GM18511 (cell line): ENCODE results near the gene KCNK16.

ENCODE experiments used
- ATAC-seq: cut with Tn5 transposase; IDR thresholded peaks from one replicate; pipeline ENCODE4 v1.9.1; 2021; ENCODE audit warnings: mild to moderate bottlenecking, moderate library complexity; ENCODE audit not compliant: unreplicated experiment

Gene KCNK16

DNA sequence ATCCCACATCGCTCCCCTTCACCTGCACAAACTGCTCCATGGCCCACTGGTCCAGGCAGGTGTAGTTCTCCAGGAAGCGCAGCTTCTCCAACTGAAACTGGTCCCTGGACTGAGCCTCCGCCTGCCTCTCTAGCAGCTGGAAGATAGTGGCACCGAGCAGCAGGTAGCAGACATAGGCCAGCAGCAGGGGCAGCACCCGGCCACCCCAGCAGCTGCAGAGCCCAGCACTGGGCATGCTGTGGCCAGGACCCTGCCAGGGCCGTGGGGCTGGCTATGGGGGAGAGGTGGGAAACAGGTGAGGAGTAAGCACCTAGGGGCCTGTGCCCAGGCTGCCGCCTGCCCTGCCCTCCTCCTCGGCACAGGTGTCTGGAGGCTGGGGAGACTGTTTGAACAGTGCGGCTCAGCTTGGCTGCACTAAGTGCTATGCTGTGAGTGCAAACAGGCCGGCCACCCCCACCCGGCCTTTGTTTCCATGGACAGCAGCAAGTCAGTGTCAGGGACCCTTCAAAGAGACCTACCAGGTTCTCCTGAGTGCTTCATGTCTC lies at the start of gene KCNK16:
KCNK16 (minus strand) TSS at position 397 of the 545 bp plus-strand sequence; CDS start at position 235, 162 bp downstream.
- no peak for ATAC-seq

DNA sequence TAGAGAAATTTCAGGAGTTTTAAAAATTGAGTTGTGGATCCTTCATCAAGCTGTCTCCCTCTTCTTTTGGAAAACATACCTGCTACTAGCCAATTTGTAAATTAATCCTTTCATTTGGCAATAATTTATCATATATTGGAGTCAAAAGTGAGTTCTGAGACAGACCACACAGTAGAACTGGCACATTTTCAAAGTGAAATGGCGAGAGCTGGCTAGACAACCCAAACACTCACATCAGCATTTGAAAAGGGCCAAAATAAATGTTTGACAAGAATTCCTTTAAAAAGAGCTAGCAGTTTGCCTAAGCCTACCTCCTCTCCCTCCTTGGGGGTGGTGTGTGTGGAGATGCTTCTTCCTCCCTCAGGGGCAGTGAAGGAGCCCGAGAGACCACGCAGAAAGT lies 47.9 kb upstream of the KCNK16 start:
- ATAC-seq = no peak

DNA sequence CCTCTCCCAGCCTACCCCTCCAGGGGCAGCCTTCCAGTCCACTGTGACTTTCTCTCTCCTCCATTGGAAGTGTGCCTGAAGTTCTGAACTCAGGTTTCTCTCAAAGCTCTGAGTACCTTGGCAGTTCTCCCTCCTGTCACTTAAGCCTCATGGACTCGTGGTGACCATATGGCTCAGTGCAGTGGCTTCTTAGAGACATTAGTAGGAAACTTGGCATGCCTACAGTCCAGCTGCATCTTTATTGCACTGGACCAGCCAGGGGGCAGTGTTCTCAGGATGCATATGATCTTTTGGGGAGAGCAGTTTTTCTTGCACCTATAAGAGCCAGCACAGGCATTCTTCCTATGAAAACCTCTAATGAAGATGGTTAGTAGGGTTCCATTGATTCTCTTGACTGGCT lies 47.5 kb upstream of the KCNK16 start:
- no peak for ATAC-seq

DNA sequence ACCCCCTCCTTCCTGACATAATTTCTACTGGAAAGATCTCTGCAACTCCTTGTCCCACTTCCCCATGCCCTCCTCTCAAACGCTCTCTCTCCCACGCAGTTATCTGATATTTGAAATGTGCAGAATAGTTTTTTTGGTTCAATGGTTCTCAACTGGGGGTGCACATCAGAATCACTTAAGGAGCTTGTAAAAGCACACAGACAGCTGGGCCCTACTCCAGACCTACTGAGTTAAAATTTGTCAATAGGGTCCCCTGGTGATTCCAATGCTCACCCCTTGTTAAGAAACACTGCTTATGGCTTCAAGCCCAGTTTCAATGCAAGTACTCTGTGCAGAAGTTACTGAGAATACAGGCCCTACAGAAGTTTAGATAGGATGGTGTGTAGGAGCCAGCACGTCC lies 45.2 kb upstream of the KCNK16 start:
- ATAC-seq = no peak

DNA sequence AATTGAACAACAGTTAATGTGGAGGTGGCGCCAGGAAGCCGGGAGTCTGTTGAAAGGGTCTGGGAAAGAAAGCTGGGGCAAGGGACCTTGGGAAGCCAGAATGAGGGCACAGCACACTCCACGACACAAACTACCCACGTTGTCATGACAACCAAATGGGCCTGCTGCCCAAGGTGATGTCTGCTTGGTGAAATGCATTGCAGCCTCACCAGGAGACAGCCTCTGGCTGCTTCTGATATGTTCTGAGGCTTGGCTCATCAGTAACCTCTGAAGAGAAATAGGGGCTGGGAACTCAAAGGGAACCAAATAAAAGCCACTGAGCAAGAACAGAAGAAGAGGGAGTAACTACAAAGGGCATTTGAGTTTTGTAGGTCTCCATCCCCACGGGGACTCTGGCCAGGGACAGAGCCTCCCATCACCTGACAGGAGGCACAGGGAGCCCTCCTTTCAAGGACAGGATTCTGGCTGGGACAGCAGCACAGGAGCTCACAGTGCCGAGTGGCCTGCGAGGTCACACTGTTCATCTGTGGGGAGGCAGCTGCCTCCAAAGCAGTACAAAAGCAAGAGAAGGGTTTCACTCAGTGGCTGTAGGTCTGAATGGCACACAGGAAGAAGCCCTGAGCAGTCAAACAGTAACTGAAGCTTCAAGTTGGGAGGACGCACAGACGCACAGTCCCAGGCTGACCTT lies 44.6 kb upstream of the KCNK16 start:
- ATAC-seq = no peak

DNA sequence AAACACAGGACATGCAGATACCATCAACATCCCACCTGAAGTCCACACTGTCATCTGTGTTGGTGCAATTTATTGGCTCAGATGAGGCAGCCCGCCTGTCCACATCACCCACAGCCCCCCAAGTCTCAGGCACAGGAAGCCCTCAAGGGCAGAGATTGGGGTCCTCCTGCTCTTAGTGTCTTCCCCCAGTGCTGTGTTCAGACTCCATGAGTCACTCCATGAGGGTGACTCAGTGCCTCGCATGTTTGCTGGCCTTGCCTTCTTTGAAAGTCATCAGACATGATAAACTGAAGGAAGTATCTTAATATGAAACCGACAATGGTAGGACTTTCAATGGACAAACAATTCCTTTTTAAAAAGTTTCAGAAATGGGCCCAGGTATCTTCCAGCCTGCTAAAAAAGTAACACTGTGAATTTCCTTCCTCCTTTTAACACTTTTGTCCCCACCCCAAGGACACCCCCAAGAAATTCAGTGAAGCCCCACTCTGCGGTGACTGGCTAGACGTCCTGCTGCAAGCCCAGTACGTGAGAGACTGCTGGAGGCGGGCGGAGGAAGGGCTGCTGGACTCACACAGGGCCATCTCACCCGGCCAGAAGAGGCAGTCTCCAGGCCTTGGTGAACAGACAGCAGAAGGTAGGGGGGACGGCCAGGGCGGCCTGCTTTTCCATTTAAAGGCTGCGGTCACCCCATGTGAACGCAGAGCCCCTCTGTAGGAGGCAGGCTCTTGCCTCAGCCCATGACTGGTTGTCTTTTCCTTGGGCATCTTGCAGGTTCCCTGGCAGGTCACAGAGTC lies 43.0 kb upstream of the KCNK16 start:
- ATAC-seq = no peak

DNA sequence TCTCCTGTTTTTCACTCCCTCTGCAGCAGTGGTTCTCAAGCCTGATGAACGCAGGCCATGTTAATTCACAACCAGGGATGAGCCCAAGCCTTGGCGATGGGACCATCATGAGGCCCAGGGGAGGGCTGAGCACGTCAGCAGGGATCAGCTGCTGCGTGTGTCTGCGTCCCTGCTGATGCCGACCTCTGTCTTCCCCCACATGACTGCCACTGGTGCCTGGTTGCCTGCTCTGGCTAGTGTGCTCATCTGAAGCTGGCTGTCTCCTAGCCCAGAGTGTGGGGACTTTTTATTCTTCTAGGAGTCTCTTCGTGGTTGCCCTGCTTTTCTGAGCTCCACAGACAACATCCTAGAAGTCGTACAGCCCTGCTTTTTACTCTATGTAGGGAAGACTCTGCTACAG lies 40.8 kb upstream of the KCNK16 start:
- ATAC-seq = no peak

DNA sequence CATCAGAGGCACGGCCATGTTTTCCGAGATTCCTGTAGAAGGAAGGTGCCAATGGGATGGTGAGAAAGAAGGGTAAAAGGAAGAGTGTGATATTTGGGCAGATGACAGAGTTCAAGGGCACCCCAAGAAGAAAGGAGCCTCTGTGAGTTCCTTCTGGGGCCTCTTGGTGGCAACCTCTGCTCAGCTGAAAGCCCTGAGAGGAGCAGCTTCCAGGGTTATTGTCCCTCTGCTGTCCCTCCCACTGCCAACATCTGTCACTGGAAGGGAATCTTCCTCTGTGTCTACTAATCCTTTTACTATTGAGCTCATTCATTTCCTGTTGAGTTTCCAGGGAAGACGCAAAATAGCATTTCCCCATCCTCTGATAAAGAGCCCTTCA lies 40.0 kb upstream of the KCNK16 start:
- ATAC-seq = no peak

DNA sequence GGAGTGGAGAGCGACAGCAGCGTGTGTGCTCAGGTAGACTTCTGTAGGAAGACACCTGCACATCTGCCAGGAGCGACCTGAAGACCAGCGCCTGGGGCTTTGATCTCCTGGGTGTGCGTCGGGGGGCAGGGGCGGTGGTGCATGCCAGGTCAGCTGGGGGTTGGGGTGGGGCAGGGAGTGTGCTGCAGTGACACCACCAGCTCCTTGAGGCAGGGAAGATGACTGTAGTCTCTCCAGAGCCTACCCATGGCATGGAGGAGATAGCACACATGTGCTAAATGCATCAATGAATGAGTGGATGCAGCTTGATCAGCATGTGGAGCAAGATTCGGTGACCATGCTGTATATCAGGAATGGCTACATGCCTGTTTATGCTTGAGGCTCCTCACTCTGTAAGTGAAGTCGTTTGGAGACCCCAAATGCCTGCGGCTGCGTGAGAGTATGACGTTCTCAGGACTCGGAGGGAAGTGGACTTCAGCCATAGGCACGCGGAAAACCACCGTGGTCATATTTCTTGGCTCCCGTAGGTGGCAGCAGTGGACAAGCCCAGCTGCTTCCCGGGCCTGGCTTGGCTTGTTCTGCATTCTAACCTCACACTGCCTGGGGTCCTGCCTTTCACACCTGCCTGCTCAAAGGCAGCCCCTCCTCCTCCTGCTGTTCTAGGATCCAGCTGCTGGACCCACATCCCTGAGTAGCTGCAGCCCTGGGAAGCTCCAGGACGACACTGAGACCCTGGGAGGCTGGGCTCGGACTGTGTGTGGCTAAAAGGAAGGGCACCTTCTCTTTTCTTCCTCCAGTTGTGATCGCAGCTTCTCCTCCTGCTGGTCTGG lies 39.4 kb upstream of the KCNK16 start:
- ATAC-seq = peak; percentile 72

DNA sequence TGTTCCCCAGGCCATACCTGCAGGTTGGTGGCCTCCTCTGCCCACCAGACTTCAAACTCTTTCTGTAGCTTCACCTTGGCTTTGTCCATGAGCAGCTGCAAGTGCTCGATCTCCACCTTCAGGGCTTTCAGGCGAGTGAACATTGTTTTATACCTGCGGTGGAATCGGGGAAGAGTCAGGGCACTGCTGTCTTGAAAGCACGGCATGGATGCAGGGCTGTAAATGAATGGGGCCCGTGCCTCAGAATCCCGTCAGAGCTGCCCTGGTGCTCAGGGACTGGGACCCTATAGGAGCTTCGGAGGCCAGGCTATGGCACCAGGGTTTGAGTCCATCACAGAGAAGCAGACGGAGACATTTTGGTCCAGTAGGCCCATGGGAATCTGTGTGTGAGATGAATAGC lies 37.9 kb upstream of the KCNK16 start:
- ATAC-seq = no peak

DNA sequence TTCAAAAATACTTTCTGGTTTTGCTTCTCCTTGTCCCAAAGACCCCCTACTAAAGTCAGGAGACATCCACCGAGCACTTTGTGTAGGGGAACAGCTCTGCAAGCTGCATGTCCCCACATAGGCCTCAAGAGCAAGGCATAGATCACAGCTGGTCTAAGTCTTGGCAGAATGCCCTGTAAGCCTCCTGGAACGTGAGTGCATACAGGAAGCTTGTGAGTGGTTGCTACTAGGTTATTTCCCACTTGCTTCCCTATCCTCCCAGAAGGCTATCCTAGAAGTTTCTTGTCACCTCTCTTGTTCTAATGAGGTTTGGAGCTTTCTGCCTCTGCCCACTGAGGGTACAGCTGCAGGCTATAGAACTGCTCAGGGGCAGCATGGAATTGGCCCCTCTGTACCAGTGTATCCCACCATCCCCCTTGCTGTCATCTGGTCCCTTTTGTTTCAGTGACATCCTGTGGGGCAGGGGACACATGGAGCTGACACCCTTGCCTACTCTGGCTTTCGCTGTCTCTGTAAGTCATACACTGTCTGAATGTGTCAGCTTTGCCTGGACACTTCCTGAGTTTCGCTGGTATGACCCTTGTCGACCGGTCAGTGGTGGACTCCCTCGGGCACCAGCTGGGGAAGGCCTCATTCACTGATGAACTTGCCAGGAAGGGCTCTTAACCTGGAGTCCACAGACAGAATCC lies 35.6 kb upstream of the KCNK16 start:
- ATAC-seq = no peak

DNA sequence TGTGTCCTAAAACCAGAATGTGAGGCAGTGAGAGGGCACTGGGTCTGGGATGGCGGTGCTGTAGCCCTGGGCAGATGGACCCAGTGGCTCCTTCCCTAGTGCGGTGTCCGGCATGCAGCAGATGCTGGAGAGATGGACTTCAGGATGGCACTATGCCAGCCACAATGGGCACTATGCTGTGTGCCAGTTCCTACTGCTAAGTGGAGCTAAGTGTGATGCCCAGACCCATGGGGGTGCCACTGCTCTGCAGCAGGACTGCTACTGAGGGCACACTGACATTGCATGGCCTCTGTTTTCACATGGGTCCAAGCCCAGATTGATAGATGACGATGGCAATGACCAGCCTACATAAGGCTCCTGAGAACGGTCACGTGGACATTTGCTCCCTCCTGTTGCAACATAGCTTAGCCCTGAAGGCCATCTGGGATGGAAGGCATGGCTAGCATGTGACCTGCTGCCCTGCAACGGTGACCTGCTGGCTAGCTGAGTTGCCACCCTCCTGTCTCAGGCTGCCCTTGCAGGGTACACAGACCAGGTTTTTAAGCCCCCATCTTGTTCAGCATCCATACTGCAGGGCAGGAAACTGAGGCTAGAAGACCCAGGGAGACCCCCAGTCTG lies 31.3 kb upstream of the KCNK16 start:
- ATAC-seq = no peak

DNA sequence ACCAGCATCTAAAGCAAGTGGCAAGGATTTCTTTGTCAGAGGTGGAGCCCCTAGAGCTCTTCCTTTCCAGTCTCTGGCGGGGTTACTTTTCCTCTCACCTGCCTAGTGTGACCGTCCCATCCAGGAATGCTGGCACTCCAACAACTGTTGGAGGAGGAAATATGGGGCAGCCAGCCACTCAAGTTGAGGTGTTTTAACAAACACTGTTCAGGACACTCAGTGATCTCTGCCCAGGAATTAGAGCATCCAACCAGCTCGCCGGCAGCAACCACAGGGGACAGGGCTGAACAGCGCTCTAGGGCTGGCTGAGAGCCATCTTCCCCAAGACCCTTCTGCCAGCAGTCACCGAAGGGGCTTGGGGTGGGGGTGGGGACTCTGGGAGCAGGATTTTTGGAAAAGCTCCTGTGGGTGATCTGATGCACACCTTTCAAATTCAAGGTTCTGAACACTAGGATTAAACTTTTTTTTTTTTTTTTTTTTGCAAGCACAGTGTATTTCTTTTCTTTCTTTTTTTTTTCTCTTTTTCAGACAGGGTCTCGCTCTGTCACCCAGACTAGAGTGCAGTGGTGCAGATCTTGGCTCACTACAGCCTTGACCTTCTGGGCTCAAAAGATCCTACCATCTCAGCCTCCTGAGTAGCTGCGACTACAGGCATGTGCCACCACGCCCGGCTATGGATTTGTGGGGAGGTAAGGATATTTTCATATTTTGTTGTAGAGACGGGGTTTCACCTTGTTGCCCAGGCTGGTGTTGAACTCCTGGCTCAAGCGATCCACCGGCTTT lies 28.4 kb upstream of the KCNK16 start:
- no peak for ATAC-seq

DNA sequence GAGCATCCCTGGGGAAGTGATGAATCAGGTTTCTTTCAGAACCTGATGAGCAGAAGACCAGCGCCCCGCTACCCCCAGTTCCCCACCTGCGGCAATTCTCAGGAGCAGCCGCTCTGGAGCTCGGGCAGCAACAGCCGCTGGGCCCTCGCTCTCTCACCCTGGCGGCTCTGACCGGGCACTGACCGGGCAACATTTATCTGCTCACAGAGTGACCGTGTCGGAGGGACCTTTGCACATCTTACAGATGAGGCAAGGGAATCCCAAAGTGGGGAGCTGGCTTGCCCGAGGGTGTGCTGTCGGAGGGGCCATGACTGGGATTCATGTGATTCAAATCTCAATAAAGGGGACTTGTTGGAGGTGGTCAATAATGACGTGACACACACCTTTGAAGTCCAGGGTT lies 26.2 kb upstream of the KCNK16 start:
- no peak for ATAC-seq

DNA sequence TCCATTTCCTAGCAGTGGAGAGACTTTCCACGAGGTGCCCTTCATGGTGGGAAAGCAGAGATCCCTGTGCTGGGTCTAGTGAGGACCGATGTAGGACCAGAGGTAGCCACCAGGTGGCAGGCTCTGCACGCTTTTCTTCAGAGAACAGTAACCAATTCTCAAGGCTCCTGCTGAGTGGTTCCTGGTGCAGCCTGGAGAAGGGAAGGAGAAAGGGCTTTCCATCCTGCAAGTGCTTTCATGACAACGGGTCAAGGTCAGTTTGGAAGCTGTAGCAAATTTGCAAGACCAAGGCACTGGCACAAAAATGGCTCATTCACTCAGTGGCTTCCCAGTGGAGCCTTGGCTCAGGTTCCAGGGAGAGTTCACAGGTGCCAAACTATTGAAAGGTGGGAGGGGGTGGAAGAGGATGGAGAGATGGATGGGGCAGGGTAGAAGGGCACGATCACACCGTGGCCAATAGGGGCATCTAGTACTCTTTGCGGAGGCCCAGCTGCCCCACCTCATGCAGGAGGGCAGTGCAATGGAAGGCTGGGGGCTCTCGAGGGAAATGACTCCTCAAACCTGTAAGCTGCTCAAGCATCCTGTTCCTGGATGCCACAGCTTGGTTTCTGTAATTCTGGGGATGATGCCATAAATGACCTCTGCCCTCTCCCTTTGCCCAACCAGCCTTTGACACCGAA lies 25.5 kb upstream of the KCNK16 start:
- peak; percentile 57 for ATAC-seq

DNA sequence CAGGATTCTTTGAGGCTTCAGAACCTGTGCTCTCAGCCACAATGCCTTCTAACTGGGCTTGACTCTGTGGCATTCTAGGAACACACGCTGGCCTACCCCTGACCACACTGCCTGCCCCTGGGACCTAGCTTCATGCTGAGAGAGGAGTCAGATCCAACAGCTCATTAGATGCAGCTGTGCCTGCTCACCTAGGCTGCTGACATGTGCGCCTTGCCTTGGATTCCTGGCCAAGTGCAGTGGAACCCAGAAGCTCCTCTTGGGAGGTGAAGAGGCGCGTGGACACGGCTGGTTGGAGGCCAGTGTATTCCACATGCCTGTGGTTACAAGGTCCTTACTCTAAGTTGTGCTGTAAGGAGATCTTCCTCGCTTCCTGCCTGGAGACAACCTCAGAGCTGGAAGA lies 24.7 kb upstream of the KCNK16 start:
- no peak for ATAC-seq

DNA sequence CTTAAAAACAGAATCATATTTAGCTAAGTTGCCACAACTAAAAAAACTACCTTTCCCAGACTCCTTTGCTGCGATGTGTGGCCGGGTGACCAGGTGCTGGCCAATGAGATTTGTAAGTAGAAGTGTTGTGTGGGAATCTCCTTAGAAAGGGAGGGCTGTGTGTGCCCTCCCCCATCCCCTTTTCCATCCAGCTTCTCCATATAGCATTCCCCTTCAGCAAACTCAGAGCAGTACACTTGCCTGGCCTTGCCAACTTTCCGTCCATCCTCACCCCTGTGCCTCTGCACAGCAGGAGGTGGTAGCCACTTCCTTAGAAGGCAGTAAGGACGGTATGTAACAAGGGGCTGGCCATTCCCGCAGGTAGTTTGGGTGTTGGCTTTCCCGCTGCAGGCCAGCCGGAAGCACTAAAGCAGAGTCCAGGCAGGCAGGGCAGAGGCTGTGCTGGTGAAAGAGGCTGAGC lies 22.3 kb upstream of the KCNK16 start:
- ATAC-seq = no peak

DNA sequence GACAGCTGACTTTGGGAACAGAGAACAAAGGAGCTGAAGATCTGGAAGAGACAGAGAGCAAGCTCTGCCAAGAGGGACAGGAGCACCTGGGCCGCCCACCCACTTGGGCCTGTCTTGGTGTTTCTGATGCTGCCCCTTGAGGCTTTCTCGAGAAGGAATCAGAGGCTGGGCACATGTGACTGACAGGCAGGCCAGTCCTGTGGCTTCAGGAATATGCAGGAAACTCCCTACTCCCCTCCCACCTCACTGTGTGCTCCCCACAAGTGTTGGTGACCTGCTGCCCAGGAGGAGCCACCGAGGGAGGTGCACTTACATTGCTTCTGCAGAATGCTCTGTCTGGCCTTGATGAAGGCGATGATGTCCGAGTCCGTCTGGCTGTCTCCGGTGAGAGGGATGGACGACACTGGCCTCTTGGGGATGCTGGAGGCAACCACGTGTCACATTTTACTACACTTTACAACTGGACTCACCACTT lies 20.9 kb upstream of the KCNK16 start:
- ATAC-seq = no peak
